ENCODE data around the gene GALNT2. TPM values are rescaled to one million over a fixed set of nuclear protein-coding genes. Genes with fewer than 3 reads are reported as not detected.

GALNT2 gene
- total RNA-seq, 1 donor from 2014 or later, result 41.3 TPM

- intact Hi-C loops (cut with micrococcal nuclease), result no loop called here
Observed at GRCh38 chr1:230087028-230087716, 20.1 kb downstream of the GALNT2 start.

GRCh38 chr1:230087717-230088105 is 20.7 kb downstream of the GALNT2 start:
- intact Hi-C loops (cut with micrococcal nuclease), result no loop called here

- intact Hi-C loops (cut with micrococcal nuclease), result no loop called here
Observed at GRCh38 chr1:230090194-230090711, 23.2 kb downstream of the GALNT2 start.

GRCh38 chr1:230091473-230092231 is 24.6 kb downstream of the GALNT2 start:
- intact Hi-C loops (cut with micrococcal nuclease), result no loop called here

GRCh38 chr1:230094746-230095145 is 27.7 kb downstream of the GALNT2 start:
- intact Hi-C loops (cut with micrococcal nuclease), result no loop called here

- intact Hi-C loops (cut with micrococcal nuclease), result no loop called here
Observed at GRCh38 chr1:230095938-230096337, 28.9 kb downstream of the GALNT2 start.

- intact Hi-C loops (cut with micrococcal nuclease), result no loop called here
Observed at GRCh38 chr1:230097370-230097769, 30.3 kb downstream of the GALNT2 start.

- intact Hi-C loops (cut with micrococcal nuclease), result no loop called here
Observed at GRCh38 chr1:230098723-230099122, 31.7 kb downstream of the GALNT2 start.

- intact Hi-C loops (cut with micrococcal nuclease), result no loop called here
Observed at GRCh38 chr1:230099465-230099864, 32.4 kb downstream of the GALNT2 start.

- intact Hi-C loops (cut with micrococcal nuclease), result no loop called here
Observed at GRCh38 chr1:230100932-230101331, 33.9 kb downstream of the GALNT2 start.

- intact Hi-C loops (cut with micrococcal nuclease), result no loop called here
Observed at GRCh38 chr1:230101556-230101955, 34.5 kb downstream of the GALNT2 start.

- intact Hi-C loops (cut with micrococcal nuclease), result loop anchor here (2.0 kb wide), 1 partner anchor 107 kb away; no protein-coding TSS in a partner anchor
Observed at GRCh38 chr1:230102046-230102445, 35.0 kb downstream of the GALNT2 start.

- intact Hi-C loops (cut with micrococcal nuclease), result loop anchor here (2.0 kb wide), 1 partner anchor 106 kb away; no protein-coding TSS in a partner anchor
Observed at GRCh38 chr1:230102472-230102871, 35.4 kb downstream of the GALNT2 start.

- intact Hi-C loops (cut with micrococcal nuclease), result loop anchor here (1.0 to 2.0 kb wide), 6 partner anchors 19 to 477 kb away; partner anchors contain the start of genes GALNT2, TAF5L and URB2
Observed at GRCh38 chr1:230103306-230104173, 36.5 kb downstream of the GALNT2 start.

GRCh38 chr1:230104395-230105244 is 37.6 kb downstream of the GALNT2 start:
- intact Hi-C loops (cut with micrococcal nuclease), result loop anchor here (1.0 to 2.0 kb wide), 5 partner anchors 19 to 478 kb away; partner anchors contain the start of genes GALNT2, TAF5L and URB2

GRCh38 chr1:230105245-230105753 is 38.3 kb downstream of the GALNT2 start:
- intact Hi-C loops (cut with micrococcal nuclease), result loop anchor here (2.0 kb wide), 2 partner anchors 20 to 62 kb away; no protein-coding TSS in a partner anchor

GRCh38 chr1:230105754-230106625 is 39.0 kb downstream of the GALNT2 start:
- intact Hi-C loops (cut with micrococcal nuclease), result loop anchor here (2.0 kb wide), 2 partner anchors 21 to 61 kb away; no protein-coding TSS in a partner anchor

- intact Hi-C loops (cut with micrococcal nuclease), result no loop called here
Observed at GRCh38 chr1:230107941-230108340, 40.9 kb downstream of the GALNT2 start.

- intact Hi-C loops (cut with micrococcal nuclease), result no loop called here
Observed at GRCh38 chr1:230108580-230108979, 41.5 kb downstream of the GALNT2 start.
